Keratinocyte (primary cell): ENCODE measurements around the gene MYO1E.

Experiments used
- EZH2 ChIP-seq: IDR thresholded peaks from one replicate; pipeline ENCODE4 v1.6.1; 2012; ENCODE audit warnings: inconsistent platforms, mild to moderate bottlenecking, low read length, moderate library complexity
- TF ChIP-seq, protein P1 (sequence below), 3 experiments: IDR thresholded peaks in 1 of 3; conservative IDR thresholded peaks in 1 of 3; optimal IDR thresholded peaks in 1 of 3; 2 replicates in 2 of 3; 3 replicates in 1 of 3; pipeline versions ENCODE3 to v1.5.1; 2011; ENCODE audit warnings: low read length in 3 of 3, mild to moderate bottlenecking in 3 of 3, moderate library complexity in 2 of 3, control low read depth in 1 of 3, inconsistent platforms in 1 of 3; ENCODE audit not compliant: insufficient read depth in 2 of 3; ENCODE audit errors: extremely low read depth in 1 of 3

- TF ChIP-seq, protein P1, sequence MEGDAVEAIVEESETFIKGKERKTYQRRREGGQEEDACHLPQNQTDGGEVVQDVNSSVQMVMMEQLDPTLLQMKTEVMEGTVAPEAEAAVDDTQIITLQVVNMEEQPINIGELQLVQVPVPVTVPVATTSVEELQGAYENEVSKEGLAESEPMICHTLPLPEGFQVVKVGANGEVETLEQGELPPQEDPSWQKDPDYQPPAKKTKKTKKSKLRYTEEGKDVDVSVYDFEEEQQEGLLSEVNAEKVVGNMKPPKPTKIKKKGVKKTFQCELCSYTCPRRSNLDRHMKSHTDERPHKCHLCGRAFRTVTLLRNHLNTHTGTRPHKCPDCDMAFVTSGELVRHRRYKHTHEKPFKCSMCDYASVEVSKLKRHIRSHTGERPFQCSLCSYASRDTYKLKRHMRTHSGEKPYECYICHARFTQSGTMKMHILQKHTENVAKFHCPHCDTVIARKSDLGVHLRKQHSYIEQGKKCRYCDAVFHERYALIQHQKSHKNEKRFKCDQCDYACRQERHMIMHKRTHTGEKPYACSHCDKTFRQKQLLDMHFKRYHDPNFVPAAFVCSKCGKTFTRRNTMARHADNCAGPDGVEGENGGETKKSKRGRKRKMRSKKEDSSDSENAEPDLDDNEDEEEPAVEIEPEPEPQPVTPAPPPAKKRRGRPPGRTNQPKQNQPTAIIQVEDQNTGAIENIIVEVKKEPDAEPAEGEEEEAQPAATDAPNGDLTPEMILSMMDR (optimal IDR thresholded peaks at IDR 0.05 in 1 of 3, IDR thresholded peaks at IDR 0.05 in 1 of 3, conservative IDR thresholded peaks at IDR 0.05 in 1 of 3; ENCODE audit: extremely low read depth in 1 of 3, insufficient read depth in 2 of 3, low read length in 3 of 3) = no peak
- no peak for TF ChIP-seq EZH2
Measured at GRCh38 chr15:59278120-59278519, 94.6 kb downstream of the MYO1E start.
